Activated T-helper 9 cell treated with anti-CD3 and anti-CD28 coated beads, Interleukin-2, amount 50 U/mL, for 16 hours (primary cell): ENCODE data around the gene LY6G6F.

Source experiments
- DNase-seq: peaks from one replicate; pipeline ENCODE4 v3.0.0-alpha.2; 2020; ENCODE audit warnings: low read depth

LY6G6F gene

DNA sequence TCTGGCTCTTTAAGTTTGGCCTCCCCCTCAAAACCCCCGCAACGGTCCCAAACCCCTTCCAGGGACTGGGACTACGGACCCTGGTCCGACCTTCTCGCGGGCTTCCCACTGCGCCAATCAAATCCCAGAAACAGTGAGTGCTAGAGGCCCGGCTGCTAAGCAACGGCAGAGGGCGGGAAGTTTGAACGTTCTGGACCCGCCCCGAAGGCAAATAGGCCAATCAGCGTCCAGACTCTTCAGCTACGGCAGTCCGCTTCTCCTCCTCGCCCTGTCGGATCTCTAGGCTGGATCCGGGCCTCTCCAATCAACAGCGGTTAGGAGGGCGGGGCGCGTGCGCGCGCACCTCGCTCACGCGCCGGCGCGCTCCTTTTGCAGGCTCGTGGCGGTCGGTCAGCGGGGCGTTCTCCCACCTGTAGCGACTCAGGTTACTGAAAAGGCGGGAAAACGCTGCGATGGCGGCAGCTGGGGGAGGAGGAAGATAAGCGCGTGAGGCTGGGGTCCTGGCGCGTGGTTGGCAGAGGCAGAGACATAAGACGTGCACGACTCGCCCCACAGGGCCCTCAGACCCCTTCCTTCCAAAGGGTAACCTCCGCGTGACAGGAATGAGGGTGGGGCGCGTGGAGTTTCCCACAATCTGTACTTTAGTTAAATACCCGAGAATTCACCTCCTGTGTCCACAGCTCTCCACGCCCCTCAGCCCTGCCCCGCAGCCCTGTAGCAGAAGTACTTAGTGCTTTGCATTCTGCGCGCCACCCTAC is 33.2 kb downstream of the LY6G6F start, which contains the start of gene MSH5:
MSH5 (plus strand) TSS at position 367 of the 758 bp plus-strand sequence. CDS start 462 bp downstream, outside the sequence.
- DNase-seq: peak; percentile 91

GRCh38 chr6:31740397-31741223 is 33.9 kb downstream of the LY6G6F start:
- DNase-seq: no peak

DNA sequence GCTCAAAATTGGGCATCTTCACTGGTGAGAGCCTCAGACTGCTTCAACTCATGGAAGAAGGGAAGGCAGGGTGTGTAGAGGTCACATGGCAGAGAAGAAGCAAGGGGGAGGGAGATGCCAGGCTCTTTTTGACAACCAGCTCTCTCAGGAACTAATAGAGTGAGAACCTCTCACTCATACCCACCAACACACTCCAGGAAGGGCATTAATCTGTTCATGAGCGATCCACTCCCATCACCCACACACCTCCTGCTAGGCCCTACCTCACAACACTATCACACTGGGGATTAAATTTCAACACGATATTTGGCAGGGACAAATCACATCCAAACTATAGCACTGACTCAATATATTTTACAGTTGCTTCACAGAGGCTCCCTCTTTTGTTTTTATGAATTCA is 35.1 kb downstream of the LY6G6F start:
- no peak for DNase-seq

DNA sequence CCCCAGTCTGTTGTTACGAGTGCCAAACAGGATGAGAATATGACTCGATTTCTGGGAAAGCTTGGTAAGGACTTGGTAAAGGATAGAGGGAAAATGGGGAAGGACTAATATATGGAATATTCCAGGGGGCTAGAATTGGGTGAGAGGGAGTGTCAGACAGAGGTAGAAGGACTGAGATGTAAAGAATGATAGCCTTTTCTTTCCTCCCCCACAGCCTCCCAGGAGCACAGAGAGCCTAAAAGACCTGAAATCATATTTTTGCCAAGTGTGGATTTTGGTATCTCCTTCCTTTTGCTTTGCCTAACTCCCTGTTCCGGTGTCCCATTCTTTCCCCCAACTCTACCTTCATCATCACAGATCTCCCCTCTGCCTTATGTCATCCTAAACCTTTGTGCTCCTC is 36.2 kb downstream of the LY6G6F start:
- DNase-seq: no peak

DNA sequence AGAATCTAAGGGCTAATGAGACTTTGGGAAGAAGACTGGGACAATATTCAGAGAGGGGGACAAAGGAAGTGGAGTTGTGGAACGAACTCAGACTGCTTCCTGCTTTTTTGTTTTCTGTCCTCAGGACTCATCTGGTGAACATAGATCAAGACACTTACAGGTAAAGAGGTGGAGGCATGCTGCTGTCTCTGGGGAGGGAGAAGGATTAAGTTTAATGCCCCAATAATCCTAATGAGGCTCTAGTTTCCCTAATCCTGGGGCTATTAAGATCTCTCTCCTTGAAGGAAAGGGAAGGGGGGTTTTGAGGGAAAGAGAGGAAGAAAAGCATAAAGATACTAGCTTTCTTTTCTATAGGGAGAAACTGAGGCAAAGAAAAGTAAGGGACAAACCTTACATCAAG is 37.8 kb downstream of the LY6G6F start:
- no peak for DNase-seq

- DNase-seq: no peak
These were observed 42.8 kb downstream of the LY6G6F start for GRCh38 chr6:31749301-31750036.

GRCh38 chr6:31750411-31751022 is 43.9 kb downstream of the LY6G6F start:
- no peak for DNase-seq

DNA sequence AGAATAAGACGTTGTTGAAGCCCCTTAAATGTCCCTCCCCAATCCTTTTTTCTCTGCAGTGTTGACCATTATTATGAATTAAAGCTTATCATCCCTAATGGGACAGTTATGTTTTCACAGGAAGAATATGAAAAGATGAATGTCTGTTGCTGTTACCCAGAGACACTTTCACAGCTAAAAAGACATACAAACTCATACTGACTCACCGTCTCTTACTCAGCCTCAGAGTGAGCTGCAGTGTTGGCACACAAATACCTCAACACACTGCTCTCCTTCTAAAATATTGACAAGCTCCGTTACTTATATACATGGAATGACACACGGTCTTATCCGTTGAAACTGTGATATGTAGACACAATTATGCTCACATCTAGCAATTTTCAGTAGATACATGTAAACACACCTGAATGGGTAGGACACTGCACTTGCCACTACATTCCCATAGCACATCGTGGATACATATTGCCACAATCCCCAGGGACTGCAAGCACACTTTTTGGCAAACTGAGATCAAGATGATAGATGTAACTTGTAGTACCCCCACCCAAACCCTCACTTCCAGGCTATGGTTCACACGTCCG is 46.2 kb downstream of the LY6G6F start:
- DNase-seq: no peak

GRCh38 chr6:31758281-31758680 is 51.6 kb downstream of the LY6G6F start:
- DNase-seq: no peak
